CD4-positive, CD25-positive, alpha-beta regulatory T cell (primary cell): ENCODE results near the gene LRRC8C. TPM values are rescaled to one million over a fixed set of nuclear protein-coding genes. Genes with fewer than 3 reads are reported as not detected.

ENCODE experiments used
- ATAC-seq, 2 donors: fragments of 150-1000 bp; cut with Tn5 transposase; one replicate each; pipeline ENCODE4 v1.10.0; 2021; ENCODE audit warnings: low read depth in 2 of 2, moderate number of reproducible peaks in 2 of 2, moderate library complexity in 1 of 2
- DNase-seq, 3 donors: peaks; one replicate each; pipeline versions ENCODE4 v3.0.0 to v3.0.0-alpha.2; 2012 to 2022; ENCODE audit warnings: mixed read lengths in 1 of 3
- H3K27ac ChIP-seq: one replicate; pipeline ENCODE4 v1.7.0; 2013; ENCODE audit warnings: mild to moderate bottlenecking, low read length; ENCODE audit not compliant: insufficient read depth, poor library complexity, severe bottlenecking
- H3K27me3 ChIP-seq: one replicate; pipeline ENCODE4 v1.7.0; 2013; ENCODE audit warnings: low read length; ENCODE audit not compliant: control insufficient read depth, insufficient read depth
- H3K36me3 ChIP-seq: one replicate; pipeline ENCODE4 v1.7.0; 2013; ENCODE audit warnings: mild to moderate bottlenecking, low read length, moderate library complexity; ENCODE audit not compliant: control insufficient read depth, insufficient read depth
- H3K4me1 ChIP-seq: 2 replicates; pipeline ENCODE4 v1.7.0; 2013; ENCODE audit warnings: mild to moderate bottlenecking, low read length; ENCODE audit not compliant: insufficient read depth, control insufficient read depth, poor library complexity, severe bottlenecking
- H3K4me3 ChIP-seq: one replicate; pipeline ENCODE4 v1.7.0; 2013; ENCODE audit warnings: low read depth, mild to moderate bottlenecking, low read length, moderate library complexity
- H3K9me3 ChIP-seq, 2 experiments: 1 replicate in 1 of 2; 2 replicates in 1 of 2; pipeline ENCODE4 v1.7.0; 2013; ENCODE audit warnings: low read length in 2 of 2, mild to moderate bottlenecking in 1 of 2, moderate library complexity in 1 of 2; ENCODE audit not compliant: control insufficient read depth in 2 of 2
- H3K27ac Mint-ChIP-seq, 3 donors: one replicate each; pipeline ENCODE4 v1.8.0; 2020 to 2022; ENCODE audit warnings: mild to moderate bottlenecking in 3 of 3, mixed read lengths in 3 of 3, moderate library complexity in 2 of 3
- H3K27me3 Mint-ChIP-seq: one replicate; pipeline ENCODE4 v1.8.0; 2022; ENCODE audit warnings: mild to moderate bottlenecking, mixed read lengths
- H3K36me3 Mint-ChIP-seq: one replicate; pipeline ENCODE4 v1.8.0; 2020; ENCODE audit warnings: mixed read lengths
- H3K4me1 Mint-ChIP-seq, 4 donors: one replicate each; pipeline ENCODE4 v1.8.0; 2020 to 2022; ENCODE audit warnings: mixed read lengths in 4 of 4, mild to moderate bottlenecking in 1 of 4
- H3K4me3 Mint-ChIP-seq, 4 donors: one replicate each; pipeline ENCODE4 v1.8.0; 2020 to 2022; ENCODE audit warnings: mild to moderate bottlenecking in 4 of 4, mixed read lengths in 4 of 4, moderate library complexity in 3 of 4
- H3K9me3 Mint-ChIP-seq, 7 donors: one replicate each; pipeline ENCODE4 v1.8.0; 2020 to 2022; ENCODE audit warnings: mixed read lengths in 7 of 7, mild to moderate bottlenecking in 3 of 7, moderate library complexity in 2 of 7
- polyA plus RNA-seq, 4 donors: library from polyadenylated mRNA; unstranded; fragments of 300-500 nt; fragmentation: Illumina TruSeq; gene quantifications; one replicate each; pipeline ENCODE4 v1.2.3, GENCODE V29; 2021
- total RNA-seq: library from RNA; stranded (reverse); gene quantifications from one replicate; pipeline ENCODE4 v1.2.3, GENCODE V29; 2022

Gene LRRC8C
- total and polyA plus RNA-seq, 5 donors from 2014 or later: 22.8 to 70.4 (median 24.9) TPM

DNA sequence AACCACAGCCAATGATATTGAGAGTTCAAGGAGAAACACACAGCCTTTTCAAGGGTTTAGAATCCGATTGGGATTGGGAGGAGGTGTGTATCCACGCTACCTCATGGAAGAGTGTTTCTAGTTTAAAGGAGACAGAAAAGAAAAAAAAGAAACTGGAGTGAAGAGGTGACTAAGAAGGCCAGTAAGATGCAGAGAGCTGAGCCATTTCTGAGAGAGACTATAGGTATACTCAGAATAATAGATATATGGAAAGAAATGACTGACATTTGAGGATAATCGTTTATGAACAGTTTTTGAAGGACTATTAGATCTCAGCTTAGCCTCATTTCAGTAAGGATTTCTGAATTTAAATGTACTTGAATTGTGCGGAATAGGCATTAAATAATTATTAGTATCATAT lies 42.8 kb downstream of the LRRC8C start:
- DNase-seq (no peak), ATAC-seq (no peak)
- Mint-ChIP-seq H3K4me3 (peak overlapping the region; percentile 11 to 85 (median 36)), H3K27me3 (no peaks in the 10 kb centered on the region), H3K4me1 (peaks cover 67 to 93% (median 74%) of the 10 kb centered on the region in 4 donors), H3K27ac (peak overlapping the region; percentile 31 to 82 (median 34)), H3K36me3 (peaks cover 31% of the 10 kb centered on the region), H3K9me3 (peaks cover 0 to 4% (median 0%) of the 10 kb centered on the region in 7 donors)
- H3K27ac ChIP-seq: no peak overlapping the region
- peak overlapping the region; percentile 38 for H3K4me3 ChIP-seq
- H3K4me1 ChIP-seq: peaks cover 60% of the 10 kb centered on the region
- no peaks in the 10 kb centered on the region for H3K9me3 ChIP-seq
- H3K36me3 ChIP-seq: peaks cover 9% of the 10 kb centered on the region
- H3K27me3 ChIP-seq: no peaks in the 10 kb centered on the region

DNA sequence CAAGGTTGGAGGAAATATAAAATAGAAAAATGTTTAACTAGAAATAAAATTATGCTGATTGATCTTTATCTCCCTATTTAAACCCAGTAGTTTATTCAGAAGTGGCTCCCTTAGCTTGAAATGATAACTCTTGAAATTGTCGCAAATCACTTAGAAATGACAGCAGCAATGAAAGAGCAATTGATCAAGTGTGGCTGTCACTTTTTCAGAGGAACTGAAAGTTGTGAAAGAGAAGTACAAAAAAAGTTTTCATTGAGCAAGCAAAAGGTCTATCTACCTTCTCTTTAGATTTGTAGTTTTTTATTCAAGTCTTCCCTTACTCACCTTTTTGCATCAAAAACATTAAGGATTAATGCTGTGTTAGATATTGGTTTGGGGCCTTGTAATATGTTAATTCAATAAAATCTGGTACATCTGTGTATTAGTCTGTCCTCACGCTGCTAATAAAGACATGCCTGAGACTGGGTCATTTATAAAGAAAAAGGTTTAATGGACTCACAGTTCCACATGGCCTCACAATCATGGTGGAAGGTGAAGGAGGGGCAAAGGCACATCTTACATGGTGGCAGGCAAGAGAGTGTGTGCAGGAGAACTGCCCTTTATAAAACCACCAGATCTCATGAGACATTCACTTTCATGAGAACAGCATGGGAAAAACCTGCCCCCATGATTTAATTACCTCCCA lies 48.3 kb downstream of the LRRC8C start:
- no peaks in the 10 kb centered on the region for H3K27me3 ChIP-seq
- ATAC-seq (no peak), DNase-seq (no peak)
- Mint-ChIP-seq H3K27me3 (no peaks in the 10 kb centered on the region), H3K4me3 (peak overlapping the region in 1 of 4 donors; percentile 2), H3K27ac (no peak overlapping the region), H3K36me3 (peaks cover 43% of the 10 kb centered on the region), H3K4me1 (peaks cover 50 to 75% (median 57%) of the 10 kb centered on the region in 4 donors), H3K9me3 (peaks cover 0 to 6% (median 1%) of the 10 kb centered on the region in 7 donors)
- peaks cover 0 to 7% of the 10 kb centered on the region in 2 experiments for H3K9me3 ChIP-seq
- peaks cover 25% of the 10 kb centered on the region for H3K4me1 ChIP-seq
- no peak overlapping the region for H3K27ac ChIP-seq
- peaks cover 23% of the 10 kb centered on the region for H3K36me3 ChIP-seq
- H3K4me3 ChIP-seq: no peak overlapping the region

DNA sequence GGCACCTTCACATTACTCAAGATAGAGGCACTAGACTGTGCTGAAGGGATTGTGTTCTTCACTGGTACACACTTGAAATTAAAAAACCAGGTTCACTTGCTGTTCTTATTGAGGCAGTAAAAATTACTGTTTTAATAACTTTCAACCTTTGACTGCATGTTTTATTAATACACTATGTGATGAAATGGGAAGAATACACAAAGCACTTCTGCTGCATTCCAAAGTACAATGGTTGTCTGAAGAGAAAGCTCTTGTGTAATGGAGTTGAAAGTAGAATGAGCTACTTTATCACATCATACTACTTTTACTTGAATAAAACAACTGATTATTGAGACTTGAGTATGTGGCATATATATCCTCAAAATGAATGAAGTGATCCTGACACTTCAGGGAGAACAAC lies 49.7 kb downstream of the LRRC8C start:
- peaks cover 50% of the 10 kb centered on the region for H3K36me3 Mint-ChIP-seq
- no peaks in the 10 kb centered on the region for H3K27me3 Mint-ChIP-seq
- H3K4me1 ChIP-seq: peaks cover 11% of the 10 kb centered on the region
- peak overlapping the region in 1 of 3 donors; percentile 41 for H3K27ac Mint-ChIP-seq
- peaks cover 0 to 7% of the 10 kb centered on the region in 2 experiments for H3K9me3 ChIP-seq
- H3K4me3 Mint-ChIP-seq: peak overlapping the region in 2 of 4 donors; percentile 24 to 44
- no peaks in the 10 kb centered on the region for H3K27me3 ChIP-seq
- H3K27ac ChIP-seq: no peak overlapping the region
- DNase-seq (no peak), ATAC-seq (no peak)
- peaks cover 37% of the 10 kb centered on the region for H3K36me3 ChIP-seq
- peaks cover 48 to 73% (median 51%) of the 10 kb centered on the region in 4 donors for H3K4me1 Mint-ChIP-seq
- peaks cover 0 to 6% (median 3%) of the 10 kb centered on the region in 7 donors for H3K9me3 Mint-ChIP-seq
- H3K4me3 ChIP-seq: peak overlapping the region; percentile 23

DNA sequence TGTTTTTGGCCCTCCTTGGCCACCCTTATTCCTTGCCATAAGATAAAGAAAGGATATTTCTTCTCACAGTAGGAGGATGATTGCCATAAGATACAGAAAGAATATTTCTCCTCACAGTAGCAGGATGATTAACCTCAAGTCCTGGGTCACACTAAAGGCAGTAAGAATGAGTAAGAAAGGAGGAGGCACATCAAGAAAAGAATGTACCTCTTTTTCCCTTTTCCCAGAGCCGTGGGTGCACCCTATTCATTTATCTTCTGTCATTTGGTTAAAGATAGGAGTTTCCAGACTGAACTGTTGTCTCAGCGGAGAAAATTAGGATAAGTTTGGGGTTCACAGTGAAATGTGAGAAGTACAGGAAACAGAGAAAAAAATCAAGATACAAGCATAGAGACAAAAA lies 52.5 kb downstream of the LRRC8C start:
- H3K27ac Mint-ChIP-seq: peak overlapping the region; percentile 4 to 67 (median 61)
- peaks cover 0 to 6% (median 3%) of the 10 kb centered on the region in 7 donors for H3K9me3 Mint-ChIP-seq
- no peak overlapping the region for H3K27ac ChIP-seq
- H3K36me3 Mint-ChIP-seq: peaks cover 59% of the 10 kb centered on the region
- H3K27me3 Mint-ChIP-seq: no peaks in the 10 kb centered on the region
- peaks cover 61% of the 10 kb centered on the region for H3K36me3 ChIP-seq
- DNase-seq (no peak), ATAC-seq (no peak)
- H3K27me3 ChIP-seq: no peaks in the 10 kb centered on the region
- peaks cover 0 to 7% of the 10 kb centered on the region in 2 experiments for H3K9me3 ChIP-seq
- H3K4me3 Mint-ChIP-seq: peak overlapping the region in 1 of 4 donors; percentile 27
- peaks cover 5% of the 10 kb centered on the region for H3K4me1 ChIP-seq
- H3K4me1 Mint-ChIP-seq: peaks cover 40 to 70% (median 62%) of the 10 kb centered on the region in 4 donors
- H3K4me3 ChIP-seq: peak overlapping the region; percentile 15

DNA sequence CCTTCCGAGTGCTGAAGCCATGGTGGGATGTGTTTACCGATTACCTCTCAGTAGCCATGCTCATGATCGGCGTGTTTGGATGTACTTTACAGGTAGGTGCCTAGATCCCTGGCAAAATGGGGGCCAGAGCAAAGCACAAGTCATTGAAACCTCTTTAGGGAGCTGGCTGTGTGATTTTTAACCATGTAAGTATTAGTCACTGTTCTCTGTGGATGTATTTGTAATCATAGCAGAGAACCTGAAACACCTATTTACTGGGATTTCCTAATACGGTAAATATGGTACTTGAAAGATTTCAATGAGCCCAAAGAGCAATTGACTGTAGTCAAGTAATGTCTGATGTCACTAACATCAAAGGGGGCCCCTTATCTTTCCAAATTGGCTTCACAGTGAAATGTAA lies 53.6 kb downstream of the LRRC8C start:
- Mint-ChIP-seq H3K9me3 (peaks cover 0 to 4% (median 0%) of the 10 kb centered on the region in 7 donors), H3K27me3 (no peaks in the 10 kb centered on the region), H3K27ac (peak overlapping the region; percentile 67 to 93 (median 87)), H3K4me1 (peaks cover 35 to 72% (median 65%) of the 10 kb centered on the region in 4 donors), H3K36me3 (peaks cover 58% of the 10 kb centered on the region), H3K4me3 (peak overlapping the region in 1 of 4 donors; percentile 33)
- Histone ChIP-seq H3K36me3 (peaks cover 65% of the 10 kb centered on the region), H3K27ac (no peak overlapping the region), H3K27me3 (no peaks in the 10 kb centered on the region), H3K4me1 (peaks cover 8% of the 10 kb centered on the region), H3K9me3 (peaks cover 0 to 1% of the 10 kb centered on the region in 2 experiments), H3K4me3 (no peak overlapping the region)
- no peak for ATAC-seq
- DNase-seq: no peak

DNA sequence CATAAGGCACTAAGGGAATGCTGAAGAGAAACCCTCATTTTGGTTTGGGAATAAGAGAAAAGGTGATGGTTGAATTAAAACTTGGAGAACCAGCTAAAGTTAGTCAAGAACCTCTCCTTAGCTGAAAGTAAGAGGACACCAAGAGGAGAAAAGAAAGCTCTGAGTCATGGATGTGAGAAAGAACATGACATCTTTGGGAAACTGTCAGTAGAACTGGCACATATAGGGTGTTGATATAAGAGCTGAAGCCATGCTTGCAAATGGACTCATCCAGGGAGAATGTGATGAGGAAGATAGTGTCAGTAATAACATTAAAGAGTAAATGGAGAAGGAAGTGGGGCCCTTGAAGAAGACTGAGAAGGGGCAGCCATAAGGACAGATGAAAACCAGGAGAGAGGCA lies 54.3 kb downstream of the LRRC8C start:
- ATAC-seq: no peak
- H3K27ac ChIP-seq: no peak overlapping the region
- peaks cover 0 to 4% (median 0%) of the 10 kb centered on the region in 7 donors for H3K9me3 Mint-ChIP-seq
- no peak for DNase-seq
- H3K4me3 Mint-ChIP-seq: no peak overlapping the region
- no peak overlapping the region for H3K4me3 ChIP-seq
- peaks cover 66% of the 10 kb centered on the region for H3K36me3 ChIP-seq
- peak overlapping the region; percentile 7 to 92 (median 65) for H3K27ac Mint-ChIP-seq
- no peaks in the 10 kb centered on the region for H3K9me3 ChIP-seq
- no peaks in the 10 kb centered on the region for H3K27me3 ChIP-seq
- H3K4me1 Mint-ChIP-seq: peaks cover 39 to 76% (median 67%) of the 10 kb centered on the region in 4 donors
- H3K4me1 ChIP-seq: peaks cover 14% of the 10 kb centered on the region
- H3K36me3 Mint-ChIP-seq: peaks cover 58% of the 10 kb centered on the region
- H3K27me3 Mint-ChIP-seq: no peaks in the 10 kb centered on the region

DNA sequence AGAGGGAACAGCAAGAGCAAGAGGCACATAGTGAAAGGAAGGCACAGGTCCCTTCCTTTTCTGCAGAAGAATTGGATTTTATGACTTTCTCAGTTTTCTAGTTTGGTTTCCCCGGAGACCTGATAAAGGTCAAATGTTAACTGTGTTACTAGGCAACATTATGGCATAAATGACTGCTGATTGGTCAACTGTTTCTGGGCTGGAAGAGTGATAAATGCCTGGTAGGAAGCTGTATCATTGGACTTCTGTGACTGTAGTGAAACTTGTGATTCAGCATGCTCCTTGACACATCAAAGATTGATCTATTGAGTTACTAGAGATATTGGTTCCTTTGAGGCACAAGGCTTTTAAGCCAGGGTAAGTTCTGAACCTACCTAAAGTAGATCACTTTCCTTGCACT lies 55.7 kb downstream of the LRRC8C start:
- ATAC-seq: no peak
- Mint-ChIP-seq H3K4me3 (peak overlapping the region in 1 of 4 donors; percentile 28), H3K36me3 (peaks cover 62% of the 10 kb centered on the region), H3K9me3 (peaks cover 0 to 4% (median 0%) of the 10 kb centered on the region in 7 donors), H3K27me3 (no peaks in the 10 kb centered on the region), H3K27ac (peak overlapping the region; percentile 65 to 78 (median 66)), H3K4me1 (peaks cover 43 to 82% (median 73%) of the 10 kb centered on the region in 4 donors)
- Histone ChIP-seq H3K27ac (no peak overlapping the region), H3K9me3 (no peaks in the 10 kb centered on the region), H3K4me3 (no peak overlapping the region), H3K27me3 (no peaks in the 10 kb centered on the region), H3K4me1 (peaks cover 26% of the 10 kb centered on the region), H3K36me3 (peaks cover 62% of the 10 kb centered on the region)
- no peak for DNase-seq
